ENCODE results near the gene FDX1. TPM values are rescaled to one million over a fixed set of nuclear protein-coding genes. Genes with fewer than 3 reads are reported as not detected.
A peak's percentile ranks its signal among the peaks of the same experiment; 100 is the strongest.
"Not testable (repeated sequence)": the region's sequence is repeated elsewhere in the genome, so short reads cannot be mapped to it uniquely, and the experiment has no call there.

FDX1 gene
- total RNA-seq (ENCODE audit: low replicate concordance): 11.3 and 13.0 TPM in 2 replicates

- no peaks in the 10 kb centered on the region for H3K9me3 Mint-ChIP-seq
These were observed at the start of gene FDX1 for GRCh38 chr11:110429731-110430266. FDX1 (plus strand) TSS chr11:110429948; CDS start chr11:110430121, 173 bp downstream.

GRCh38 chr11:110380836-110381622 lies 48.7 kb upstream of the FDX1 start:
- Histone ChIP-seq H4K20me1 (ENCODE audit: low read depth) (no peaks in the 10 kb centered on the region), H3K27ac (no peak overlapping the region), H3K4me3 (no peak overlapping the region), H3F3A (ENCODE audit: low read depth) (peaks cover under 1% of the 10 kb centered on the region), H3K36me3 (no peaks in the 10 kb centered on the region), H3K9ac (no peak overlapping the region), H3K79me2 (ENCODE audit: low read depth) (no peaks in the 10 kb centered on the region), H3K9me3 (ENCODE audit: low read depth) (no peaks in the 10 kb centered on the region), H3K27me3 (no peaks in the 10 kb centered on the region), H3K4me1 (no peaks in the 10 kb centered on the region), H3K4me2 (no peak overlapping the region), H2AFZ (replicated peaks) (no peak overlapping the region)
- no peak for DNase-seq (ENCODE audit: low spot score)
- Mint-ChIP-seq H3K4me1 (peaks cover 6% of the 10 kb centered on the region), H3K4me3 (no peak overlapping the region), H3K9me3 (peaks cover 6% of the 10 kb centered on the region), H3K36me3 (no peaks in the 10 kb centered on the region), H3K27ac (no peak overlapping the region), H3K27me3 (ENCODE audit: insufficient read depth, low read depth) (peaks cover 3% of the 10 kb centered on the region)
- TF ChIP-seq CTCF (IDR thresholded peaks at IDR 0.05): no peak
- TF ChIP-seq EZH2phosphoT487 (IDR thresholded peaks at IDR 0.05): no peak
- TF ChIP-seq EZH2 (IDR thresholded peaks at IDR 0.05): no peak

More at GRCh38 chr11:110429731-110430266, at the start of gene FDX1:
- no peaks in the 10 kb centered on the region for H3K9me3 ChIP-seq (ENCODE audit: low read depth)
- H2AFZ ChIP-seq (replicated peaks): peak within 1 kb of the TSS; percentile 90
- peaks cover 5% of the 10 kb centered on the region for H3K4me1 ChIP-seq
- no peaks in the 10 kb centered on the region for H3K36me3 ChIP-seq
- H3F3A ChIP-seq (ENCODE audit: low read depth): peaks cover 14% of the 10 kb centered on the region
- H3K4me3 ChIP-seq: peak within 1 kb of the TSS; percentile 91
- peaks cover 30% of the 10 kb centered on the region for H3K4me1 Mint-ChIP-seq
- peaks cover 23% of the 10 kb centered on the region for H4K20me1 ChIP-seq (ENCODE audit: low read depth)
- peaks cover 16% of the 10 kb centered on the region for H3K27me3 ChIP-seq
- H3K79me2 ChIP-seq (ENCODE audit: low read depth): peaks cover 44% of the 10 kb centered on the region
- DNase-seq (ENCODE audit: low spot score): peak; percentile 96
- peak within 1 kb of the TSS; percentile 93 for H3K27ac Mint-ChIP-seq
- no peaks in the 10 kb centered on the region for H3K36me3 Mint-ChIP-seq
- H3K9ac ChIP-seq: peak within 1 kb of the TSS; percentile 48
- H3K27me3 Mint-ChIP-seq (ENCODE audit: insufficient read depth, low read depth): no peaks in the 10 kb centered on the region
- peak within 1 kb of the TSS; percentile 47 for H3K27ac ChIP-seq
- TF ChIP-seq EZH2phosphoT487 (IDR thresholded peaks at IDR 0.05) (no peak), CTCF (IDR thresholded peaks at IDR 0.05) (peak; percentile 69)
- peak within 1 kb of the TSS; percentile 90 for H3K4me2 ChIP-seq
- peak within 1 kb of the TSS; percentile 98 for H3K4me3 Mint-ChIP-seq

- not testable (repeated sequence) for H3K4me3 Mint-ChIP-seq; H3K27ac ChIP-seq; H3K4me1 Mint-ChIP-seq; H3K36me3 ChIP-seq; DNase-seq (ENCODE audit: low spot score); H3F3A ChIP-seq (ENCODE audit: low read depth); H3K27ac Mint-ChIP-seq; H3K9ac ChIP-seq; H3K4me3 ChIP-seq; H3K4me1 ChIP-seq; H3K4me2 ChIP-seq; H4K20me1 ChIP-seq (ENCODE audit: low read depth); H3K27me3 ChIP-seq; H3K79me2 ChIP-seq (ENCODE audit: low read depth); H3K27me3 Mint-ChIP-seq (ENCODE audit: insufficient read depth, low read depth); H2AFZ ChIP-seq (replicated peaks); H3K36me3 Mint-ChIP-seq; H3K9me3 ChIP-seq (ENCODE audit: low read depth)
- peaks cover 17% of the 10 kb centered on the region for H3K9me3 Mint-ChIP-seq
These were observed 41.5 kb upstream of the FDX1 start for GRCh38 chr11:110388231-110388630.

- H3K9me3 Mint-ChIP-seq: peaks cover 18% of the 10 kb centered on the region
- H3K4me1 ChIP-seq: no peaks in the 10 kb centered on the region
- no peak for DNase-seq (ENCODE audit: low spot score)
- H3K4me2 ChIP-seq: no peak overlapping the region
- no peaks in the 10 kb centered on the region for H3K27me3 Mint-ChIP-seq (ENCODE audit: insufficient read depth, low read depth)
- no peak overlapping the region for H3K4me3 ChIP-seq
- H3K27me3 ChIP-seq: no peaks in the 10 kb centered on the region
- no peaks in the 10 kb centered on the region for H3K36me3 Mint-ChIP-seq
- H3K9me3 ChIP-seq (ENCODE audit: low read depth): peaks cover under 1% of the 10 kb centered on the region
- no peaks in the 10 kb centered on the region for H4K20me1 ChIP-seq (ENCODE audit: low read depth)
- H3F3A ChIP-seq (ENCODE audit: low read depth): no peaks in the 10 kb centered on the region
- H3K9ac ChIP-seq: no peak overlapping the region
- H3K4me3 Mint-ChIP-seq: no peak overlapping the region
- no peaks in the 10 kb centered on the region for H3K4me1 Mint-ChIP-seq
- no peak overlapping the region for H3K27ac Mint-ChIP-seq
- no peaks in the 10 kb centered on the region for H3K36me3 ChIP-seq
- no peak overlapping the region for H3K27ac ChIP-seq
- TF ChIP-seq EZH2phosphoT487 (IDR thresholded peaks at IDR 0.05): no peak
- no peak for TF ChIP-seq EZH2 (IDR thresholded peaks at IDR 0.05)
- no peak for TF ChIP-seq CTCF (IDR thresholded peaks at IDR 0.05)
- H3K79me2 ChIP-seq (ENCODE audit: low read depth): no peaks in the 10 kb centered on the region
- no peak overlapping the region for H2AFZ ChIP-seq (replicated peaks)
These were observed 39.8 kb upstream of the FDX1 start for GRCh38 chr11:110389965-110390364.
